ENCODE data around the gene CENPT. TPM values are rescaled to one million over a fixed set of nuclear protein-coding genes. Genes with fewer than 3 reads are reported as not detected.
A peak's percentile ranks its signal among the peaks of the same experiment; 100 is the strongest.

Gene CENPT
- total and polyA plus RNA-seq, 10 of the 15 experiments (the other 5 are each of a cell fraction or from before 2014, with no cell fraction given): 1.1 to 45.7 (median 24.5) TPM

DNA sequence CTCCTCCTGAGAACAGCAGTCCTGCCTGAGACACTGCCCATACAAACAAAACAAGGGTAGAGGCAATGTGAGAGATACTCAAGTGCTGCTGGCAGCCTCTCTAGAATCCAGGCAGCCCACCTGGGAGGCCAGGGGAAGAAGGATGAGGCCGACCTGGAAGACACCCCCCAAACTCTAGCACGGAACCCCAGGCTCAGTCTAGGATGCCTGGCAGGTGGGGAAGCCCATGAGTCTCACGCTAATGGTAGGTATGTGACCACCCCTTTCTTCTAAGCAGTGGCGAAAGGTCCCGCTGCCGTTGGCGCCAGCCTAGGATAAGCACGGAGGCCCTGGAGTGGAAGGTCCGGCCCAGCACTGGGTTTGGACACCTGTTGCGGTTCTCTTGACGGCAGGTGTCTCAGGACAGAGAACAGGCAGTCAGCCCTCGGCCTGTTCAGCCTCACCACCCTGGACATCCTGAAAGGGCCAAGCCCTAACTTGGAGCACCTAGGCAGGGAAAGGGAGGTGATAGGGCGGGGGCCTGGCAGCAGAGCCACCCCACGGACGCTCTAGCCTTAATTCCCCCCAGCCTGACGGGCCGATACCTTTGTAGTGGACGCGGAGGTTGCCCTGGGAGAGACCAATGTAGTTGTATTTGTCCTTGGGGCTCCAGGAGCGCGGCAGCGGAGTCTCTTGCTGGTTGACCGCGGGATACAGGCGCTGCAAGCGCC, 41.6 kb downstream of the CENPT start (continued):
- TF ChIP-seq, protein P1, sequence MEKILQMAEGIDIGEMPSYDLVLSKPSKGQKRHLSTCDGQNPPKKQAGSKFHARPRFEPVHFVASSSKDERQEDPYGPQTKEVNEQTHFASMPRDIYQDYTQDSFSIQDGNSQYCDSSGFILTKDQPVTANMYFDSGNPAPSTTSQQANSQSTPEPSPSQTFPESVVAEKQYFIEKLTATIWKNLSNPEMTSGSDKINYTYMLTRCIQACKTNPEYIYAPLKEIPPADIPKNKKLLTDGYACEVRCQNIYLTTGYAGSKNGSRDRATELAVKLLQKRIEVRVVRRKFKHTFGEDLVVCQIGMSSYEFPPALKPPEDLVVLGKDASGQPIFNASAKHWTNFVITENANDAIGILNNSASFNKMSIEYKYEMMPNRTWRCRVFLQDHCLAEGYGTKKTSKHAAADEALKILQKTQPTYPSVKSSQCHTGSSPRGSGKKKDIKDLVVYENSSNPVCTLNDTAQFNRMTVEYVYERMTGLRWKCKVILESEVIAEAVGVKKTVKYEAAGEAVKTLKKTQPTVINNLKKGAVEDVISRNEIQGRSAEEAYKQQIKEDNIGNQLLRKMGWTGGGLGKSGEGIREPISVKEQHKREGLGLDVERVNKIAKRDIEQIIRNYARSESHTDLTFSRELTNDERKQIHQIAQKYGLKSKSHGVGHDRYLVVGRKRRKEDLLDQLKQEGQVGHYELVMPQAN (conservative IDR thresholded peaks at IDR 0.05): peak; percentile 74; the same call in 1 of the 2 replicates
- TF ChIP-seq POLR2AphosphoS5 (IDR thresholded peaks at IDR 0.05; ENCODE audit: low read length): no peak
- no peak for TF ChIP-seq EP300 (IDR thresholded peaks at IDR 0.05; ENCODE audit: borderline replicate concordance in 1 of 2, control insufficient read depth in 1 of 2, low read depth in 2 of 2, low read length in 2 of 2)
- no peak for TF ChIP-seq BRCA1 (IDR thresholded peaks at IDR 0.05; ENCODE audit: low read depth, low read length)
- TF ChIP-seq, protein P2, sequence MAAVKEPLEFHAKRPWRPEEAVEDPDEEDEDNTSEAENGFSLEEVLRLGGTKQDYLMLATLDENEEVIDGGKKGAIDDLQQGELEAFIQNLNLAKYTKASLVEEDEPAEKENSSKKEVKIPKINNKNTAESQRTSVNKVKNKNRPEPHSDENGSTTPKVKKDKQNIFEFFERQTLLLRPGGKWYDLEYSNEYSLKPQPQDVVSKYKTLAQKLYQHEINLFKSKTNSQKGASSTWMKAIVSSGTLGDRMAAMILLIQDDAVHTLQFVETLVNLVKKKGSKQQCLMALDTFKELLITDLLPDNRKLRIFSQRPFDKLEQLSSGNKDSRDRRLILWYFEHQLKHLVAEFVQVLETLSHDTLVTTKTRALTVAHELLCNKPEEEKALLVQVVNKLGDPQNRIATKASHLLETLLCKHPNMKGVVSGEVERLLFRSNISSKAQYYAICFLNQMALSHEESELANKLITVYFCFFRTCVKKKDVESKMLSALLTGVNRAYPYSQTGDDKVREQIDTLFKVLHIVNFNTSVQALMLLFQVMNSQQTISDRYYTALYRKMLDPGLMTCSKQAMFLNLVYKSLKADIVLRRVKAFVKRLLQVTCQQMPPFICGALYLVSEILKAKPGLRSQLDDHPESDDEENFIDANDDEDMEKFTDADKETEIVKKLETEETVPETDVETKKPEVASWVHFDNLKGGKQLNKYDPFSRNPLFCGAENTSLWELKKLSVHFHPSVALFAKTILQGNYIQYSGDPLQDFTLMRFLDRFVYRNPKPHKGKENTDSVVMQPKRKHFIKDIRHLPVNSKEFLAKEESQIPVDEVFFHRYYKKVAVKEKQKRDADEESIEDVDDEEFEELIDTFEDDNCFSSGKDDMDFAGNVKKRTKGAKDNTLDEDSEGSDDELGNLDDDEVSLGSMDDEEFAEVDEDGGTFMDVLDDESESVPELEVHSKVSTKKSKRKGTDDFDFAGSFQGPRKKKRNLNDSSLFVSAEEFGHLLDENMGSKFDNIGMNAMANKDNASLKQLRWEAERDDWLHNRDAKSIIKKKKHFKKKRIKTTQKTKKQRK (IDR thresholded peaks at IDR 0.05; ENCODE audit: low read depth, low read length): no peak
- TF ChIP-seq POLR2AphosphoS2 (IDR thresholded peaks at IDR 0.05; ENCODE audit: low read depth, low read length): no peak
- TF ChIP-seq, protein P3, sequence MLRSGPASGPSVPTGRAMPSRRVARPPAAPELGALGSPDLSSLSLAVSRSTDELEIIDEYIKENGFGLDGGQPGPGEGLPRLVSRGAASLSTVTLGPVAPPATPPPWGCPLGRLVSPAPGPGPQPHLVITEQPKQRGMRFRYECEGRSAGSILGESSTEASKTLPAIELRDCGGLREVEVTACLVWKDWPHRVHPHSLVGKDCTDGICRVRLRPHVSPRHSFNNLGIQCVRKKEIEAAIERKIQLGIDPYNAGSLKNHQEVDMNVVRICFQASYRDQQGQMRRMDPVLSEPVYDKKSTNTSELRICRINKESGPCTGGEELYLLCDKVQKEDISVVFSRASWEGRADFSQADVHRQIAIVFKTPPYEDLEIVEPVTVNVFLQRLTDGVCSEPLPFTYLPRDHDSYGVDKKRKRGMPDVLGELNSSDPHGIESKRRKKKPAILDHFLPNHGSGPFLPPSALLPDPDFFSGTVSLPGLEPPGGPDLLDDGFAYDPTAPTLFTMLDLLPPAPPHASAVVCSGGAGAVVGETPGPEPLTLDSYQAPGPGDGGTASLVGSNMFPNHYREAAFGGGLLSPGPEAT (IDR thresholded peaks at IDR 0.05; ENCODE audit: low read depth): no peak
- TF ChIP-seq ESRRA (IDR thresholded peaks at IDR 0.05; ENCODE audit: low read length): no peak
- TF ChIP-seq, protein P4, sequence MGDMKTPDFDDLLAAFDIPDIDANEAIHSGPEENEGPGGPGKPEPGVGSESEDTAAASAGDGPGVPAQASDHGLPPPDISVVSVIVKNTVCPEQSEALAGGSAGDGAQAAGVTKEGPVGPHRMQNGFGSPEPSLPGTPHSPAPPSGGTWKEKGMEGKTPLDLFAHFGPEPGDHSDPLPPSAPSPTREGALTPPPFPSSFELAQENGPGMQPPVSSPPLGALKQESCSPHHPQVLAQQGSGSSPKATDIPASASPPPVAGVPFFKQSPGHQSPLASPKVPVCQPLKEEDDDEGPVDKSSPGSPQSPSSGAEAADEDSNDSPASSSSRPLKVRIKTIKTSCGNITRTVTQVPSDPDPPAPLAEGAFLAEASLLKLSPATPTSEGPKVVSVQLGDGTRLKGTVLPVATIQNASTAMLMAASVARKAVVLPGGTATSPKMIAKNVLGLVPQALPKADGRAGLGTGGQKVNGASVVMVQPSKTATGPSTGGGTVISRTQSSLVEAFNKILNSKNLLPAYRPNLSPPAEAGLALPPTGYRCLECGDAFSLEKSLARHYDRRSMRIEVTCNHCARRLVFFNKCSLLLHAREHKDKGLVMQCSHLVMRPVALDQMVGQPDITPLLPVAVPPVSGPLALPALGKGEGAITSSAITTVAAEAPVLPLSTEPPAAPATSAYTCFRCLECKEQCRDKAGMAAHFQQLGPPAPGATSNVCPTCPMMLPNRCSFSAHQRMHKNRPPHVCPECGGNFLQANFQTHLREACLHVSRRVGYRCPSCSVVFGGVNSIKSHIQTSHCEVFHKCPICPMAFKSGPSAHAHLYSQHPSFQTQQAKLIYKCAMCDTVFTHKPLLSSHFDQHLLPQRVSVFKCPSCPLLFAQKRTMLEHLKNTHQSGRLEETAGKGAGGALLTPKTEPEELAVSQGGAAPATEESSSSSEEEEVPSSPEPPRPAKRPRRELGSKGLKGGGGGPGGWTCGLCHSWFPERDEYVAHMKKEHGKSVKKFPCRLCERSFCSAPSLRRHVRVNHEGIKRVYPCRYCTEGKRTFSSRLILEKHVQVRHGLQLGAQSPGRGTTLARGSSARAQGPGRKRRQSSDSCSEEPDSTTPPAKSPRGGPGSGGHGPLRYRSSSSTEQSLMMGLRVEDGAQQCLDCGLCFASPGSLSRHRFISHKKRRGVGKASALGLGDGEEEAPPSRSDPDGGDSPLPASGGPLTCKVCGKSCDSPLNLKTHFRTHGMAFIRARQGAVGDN (IDR thresholded peaks at IDR 0.05): no peak
- no peak for TF ChIP-seq TAF1 (IDR thresholded peaks at IDR 0.05; ENCODE audit: borderline replicate concordance, low read depth, low read length)
- TF ChIP-seq, protein P5, sequence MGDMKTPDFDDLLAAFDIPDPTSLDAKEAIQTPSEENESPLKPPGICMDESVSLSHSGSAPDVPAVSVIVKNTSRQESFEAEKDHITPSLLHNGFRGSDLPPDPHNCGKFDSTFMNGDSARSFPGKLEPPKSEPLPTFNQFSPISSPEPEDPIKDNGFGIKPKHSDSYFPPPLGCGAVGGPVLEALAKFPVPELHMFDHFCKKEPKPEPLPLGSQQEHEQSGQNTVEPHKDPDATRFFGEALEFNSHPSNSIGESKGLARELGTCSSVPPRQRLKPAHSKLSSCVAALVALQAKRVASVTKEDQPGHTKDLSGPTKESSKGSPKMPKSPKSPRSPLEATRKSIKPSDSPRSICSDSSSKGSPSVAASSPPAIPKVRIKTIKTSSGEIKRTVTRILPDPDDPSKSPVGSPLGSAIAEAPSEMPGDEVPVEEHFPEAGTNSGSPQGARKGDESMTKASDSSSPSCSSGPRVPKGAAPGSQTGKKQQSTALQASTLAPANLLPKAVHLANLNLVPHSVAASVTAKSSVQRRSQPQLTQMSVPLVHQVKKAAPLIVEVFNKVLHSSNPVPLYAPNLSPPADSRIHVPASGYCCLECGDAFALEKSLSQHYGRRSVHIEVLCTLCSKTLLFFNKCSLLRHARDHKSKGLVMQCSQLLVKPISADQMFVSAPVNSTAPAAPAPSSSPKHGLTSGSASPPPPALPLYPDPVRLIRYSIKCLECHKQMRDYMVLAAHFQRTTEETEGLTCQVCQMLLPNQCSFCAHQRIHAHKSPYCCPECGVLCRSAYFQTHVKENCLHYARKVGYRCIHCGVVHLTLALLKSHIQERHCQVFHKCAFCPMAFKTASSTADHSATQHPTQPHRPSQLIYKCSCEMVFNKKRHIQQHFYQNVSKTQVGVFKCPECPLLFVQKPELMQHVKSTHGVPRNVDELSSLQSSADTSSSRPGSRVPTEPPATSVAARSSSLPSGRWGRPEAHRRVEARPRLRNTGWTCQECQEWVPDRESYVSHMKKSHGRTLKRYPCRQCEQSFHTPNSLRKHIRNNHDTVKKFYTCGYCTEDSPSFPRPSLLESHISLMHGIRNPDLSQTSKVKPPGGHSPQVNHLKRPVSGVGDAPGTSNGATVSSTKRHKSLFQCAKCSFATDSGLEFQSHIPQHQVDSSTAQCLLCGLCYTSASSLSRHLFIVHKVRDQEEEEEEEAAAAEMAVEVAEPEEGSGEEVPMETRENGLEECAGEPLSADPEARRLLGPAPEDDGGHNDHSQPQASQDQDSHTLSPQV (IDR thresholded peaks at IDR 0.05): no peak
- peak; percentile 17; the same call in 1 of the 2 replicates for TF ChIP-seq DPF2 (IDR thresholded peaks at IDR 0.05)

Measured in GM12878 (cell line).